SK-N-MC (cell line): ENCODE data around the gene SPATA6.

Source experiments
- EZH2 ChIP-seq: fragments of 200-600 bp; sonication (generic); IDR thresholded peaks from one replicate; pipeline ENCODE4 v1.6.1; 2017; ENCODE audit warnings: antibody characterized with exemption
- POLR2AphosphoS5 ChIP-seq: IDR thresholded peaks from 2 replicates; pipeline ENCODE4 v1.6.1; 2012; ENCODE audit warnings: mild to moderate bottlenecking, low read depth, low read length, borderline replicate concordance

GRCh38 chr1:48462716-48463302, 9.2 kb downstream of the SPATA6 start:
- TF ChIP-seq EZH2, result no peak
- no peak for TF ChIP-seq POLR2AphosphoS5
